Head of caudate nucleus (tissue), 42 donors: ENCODE results near the gene ZBED4.
A peak's percentile ranks its signal among the peaks of the same experiment; 100 is the strongest.
"Not testable (repeated sequence)": the region's sequence is repeated elsewhere in the genome, so short reads cannot be mapped to it uniquely, and the experiment has no call there.

Source experiments
- DNase-seq, 42 donors: peaks; one replicate each; pipeline versions ENCODE4 v3.0.0 to v3.0.0-alpha.2; 2020 to 2021; ENCODE audit warnings: mixed read lengths in 7 of 42
- intact Hi-C: fragments of 100-400 bp; cut with DNase I; formaldehyde crosslinking; loops from one replicate; pipeline ENCODE4 v1.15.0; 2022

ZBED4 gene

DNA sequence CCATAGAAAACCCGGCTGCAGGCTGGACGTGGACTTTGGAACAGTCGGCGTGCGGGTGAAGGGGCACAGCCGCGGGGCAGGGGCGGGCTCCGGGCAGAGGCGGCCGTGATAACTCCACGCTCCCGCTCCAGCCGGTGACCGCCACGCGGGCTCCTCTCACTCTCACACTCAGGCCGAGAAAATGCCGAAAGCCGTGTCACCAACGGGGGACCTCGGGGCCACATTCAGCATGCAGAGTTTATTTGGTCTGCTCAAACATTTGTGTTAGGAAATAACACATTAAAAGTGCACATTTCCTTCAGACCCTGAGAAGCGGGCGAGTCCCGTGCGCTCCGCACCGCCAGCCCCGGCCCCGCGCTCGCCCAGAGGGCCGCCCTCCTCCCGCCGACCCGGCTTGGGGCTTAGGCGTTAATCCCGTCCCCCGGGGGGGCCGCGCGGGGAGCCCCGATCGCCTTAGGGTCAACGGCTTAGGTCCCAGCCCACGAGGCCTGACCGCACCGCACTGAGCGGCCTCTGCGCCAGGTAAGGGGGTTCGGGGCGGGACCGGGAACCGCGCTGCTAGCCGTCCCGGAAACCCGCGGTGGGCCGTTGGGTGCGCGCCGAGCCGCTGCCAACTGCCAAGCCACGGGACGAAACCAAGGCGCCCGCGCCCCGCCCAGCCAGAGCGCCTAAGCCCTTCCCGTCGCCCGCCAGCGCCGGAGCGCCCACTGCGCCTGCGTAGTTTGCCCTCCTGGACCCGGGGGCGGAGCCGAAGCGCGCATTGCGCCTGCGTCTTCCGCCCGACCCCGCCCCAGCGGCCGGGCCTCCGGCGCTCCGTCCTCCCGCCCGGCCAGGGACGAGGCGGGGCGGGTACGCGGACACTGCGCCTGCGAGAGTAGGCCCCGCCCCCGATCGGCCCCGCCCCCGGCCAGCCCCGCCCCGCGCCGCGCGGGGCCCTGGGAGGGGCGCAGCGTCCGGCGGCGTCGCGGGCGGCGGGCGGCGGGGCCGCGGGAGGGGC is at the start of gene ZBED4:
Gene ZBED4 (plus strand): TSS at position 947 of the 997 bp plus-strand sequence. CDS start 29,819 bp downstream, outside the sequence.
- peak; percentile 81 to 98 (median 95) for DNase-seq
- intact Hi-C loops = loop anchor here (2.0 to 5.0 kb wide), 2 partner anchors 24 to 64 kb away; partner anchors contain the start of genes ALG12 and CRELD2

DNA sequence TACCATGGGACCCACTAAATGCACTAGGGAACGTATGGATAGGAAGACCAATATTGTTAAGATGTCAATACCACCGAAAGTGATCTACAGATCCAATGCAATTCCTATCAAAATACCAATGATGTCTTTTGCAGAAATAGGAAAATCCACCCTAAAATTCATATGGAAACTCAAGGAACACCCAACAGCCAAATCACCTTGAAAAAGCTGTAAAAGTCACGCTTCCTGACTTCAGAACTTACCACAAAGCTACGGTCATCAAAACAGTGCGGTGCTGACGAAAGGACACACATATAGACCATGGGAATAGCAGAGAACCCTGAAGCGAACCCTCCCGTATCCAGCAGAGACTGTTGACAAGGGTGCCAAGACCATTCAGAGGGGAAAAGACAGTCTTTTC is 46.5 kb upstream of the ZBED4 start:
- intact Hi-C loops = no loop called here
- no peak for DNase-seq

GRCh38 chr22:49807780-49808708 is 45.6 kb upstream of the ZBED4 start:
- DNase-seq = no peak
- intact Hi-C loops = no loop called here

GRCh38 chr22:49810363-49811019 is 43.2 kb upstream of the ZBED4 start:
- intact Hi-C loops = no loop called here

GRCh38 chr22:49811020-49811791 is 42.4 kb upstream of the ZBED4 start:
- no peak for DNase-seq
- intact Hi-C loops = no loop called here

More at GRCh38 chr22:49810363-49811019, 43.2 kb upstream of the ZBED4 start:
- no peak for DNase-seq

- intact Hi-C loops = no loop called here
- no peak for DNase-seq
These were observed 40.8 kb upstream of the ZBED4 start for GRCh38 chr22:49812838-49813237.

DNA sequence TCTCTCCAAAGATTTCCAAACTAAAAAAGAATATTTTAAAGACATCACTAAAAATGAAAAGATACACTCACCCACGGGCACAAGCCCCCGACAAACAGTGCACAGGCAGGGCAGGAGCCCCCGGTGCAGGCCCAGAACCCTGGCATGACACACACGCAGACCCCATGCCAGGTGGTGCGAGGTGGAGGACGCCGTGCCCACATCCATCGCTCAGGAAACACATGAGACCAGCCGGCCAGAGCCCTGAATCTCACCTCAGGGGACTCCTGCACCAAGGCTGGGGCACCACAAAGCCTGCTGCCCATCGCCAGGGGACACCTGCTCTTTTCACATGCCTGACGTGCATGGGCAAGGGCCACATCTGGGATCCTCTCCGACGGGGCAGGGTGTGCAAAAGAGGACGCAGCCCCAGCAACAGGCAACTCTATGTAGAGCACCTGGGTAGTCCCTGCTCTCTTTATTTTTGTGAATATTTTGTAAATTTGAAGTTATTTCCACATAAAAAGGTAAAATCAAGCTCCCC is 39.4 kb upstream of the ZBED4 start:
- no peak for DNase-seq
- intact Hi-C loops = no loop called here

DNA sequence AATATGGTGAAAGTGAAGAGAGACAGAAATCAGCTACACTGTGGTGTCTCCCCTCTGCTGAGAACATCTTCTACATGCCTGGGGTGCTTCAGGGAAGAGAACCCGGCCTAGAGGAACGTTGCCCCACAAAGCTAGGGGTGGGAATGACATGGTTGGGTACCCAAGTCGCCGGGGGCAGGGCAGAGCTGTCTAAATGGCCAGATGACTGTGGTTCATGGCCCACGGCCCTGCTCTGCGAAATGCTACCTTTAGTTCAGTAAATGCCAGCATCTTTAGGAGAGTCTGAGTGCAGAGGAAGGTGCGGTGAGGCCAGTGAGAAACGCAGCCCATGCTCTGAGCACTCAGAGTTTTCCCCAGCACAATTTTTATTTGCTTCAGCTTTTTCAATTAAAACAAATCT is 38.8 kb upstream of the ZBED4 start:
- intact Hi-C loops = no loop called here
- DNase-seq = no peak

DNA sequence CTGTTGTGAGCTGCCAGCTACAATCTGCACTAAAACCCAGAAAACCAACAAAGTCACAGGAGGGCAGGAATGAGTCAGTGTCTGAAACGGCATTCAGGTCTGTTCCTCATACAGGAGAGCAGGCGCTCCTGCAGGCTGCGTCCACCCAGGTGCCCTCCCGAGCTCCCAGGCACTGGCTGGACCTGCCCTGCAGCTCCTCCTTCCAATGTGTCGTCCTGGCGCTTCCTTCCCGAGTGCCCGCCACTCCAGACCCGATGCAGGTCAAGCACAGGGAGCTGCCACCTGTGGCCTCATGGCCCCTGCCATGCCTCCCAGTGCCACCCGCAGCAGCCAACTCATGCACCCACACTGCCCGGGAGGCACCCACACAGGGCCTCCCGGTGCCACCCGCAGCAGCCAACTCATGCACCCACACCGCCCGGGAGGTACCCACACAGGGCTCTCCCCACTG is 38.0 kb upstream of the ZBED4 start:
- DNase-seq = no peak
- intact Hi-C loops = no loop called here

DNA sequence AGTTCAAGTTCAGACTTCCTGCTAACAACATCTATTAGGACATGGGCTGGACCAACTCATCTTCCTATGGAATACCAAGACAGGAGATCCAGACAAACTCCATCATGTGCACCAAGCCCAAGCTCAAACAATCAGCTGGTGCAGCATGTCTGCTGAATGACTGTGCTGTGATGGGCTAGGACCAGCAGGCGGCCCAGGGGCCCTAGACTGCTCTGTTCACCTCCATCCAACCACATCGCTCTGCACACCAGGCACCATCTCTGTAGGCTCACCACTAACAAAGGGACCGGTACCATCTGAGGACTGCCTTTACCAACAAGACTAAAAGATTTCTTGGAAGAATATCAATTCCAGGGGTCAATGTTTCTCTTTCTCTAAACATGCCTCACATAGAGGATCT is 36.3 kb upstream of the ZBED4 start:
- intact Hi-C loops = no loop called here
- no peak for DNase-seq

- peak in 4 of 42 donors; percentile 12 to 57 (median 48) for DNase-seq
- intact Hi-C loops = no loop called here
These were observed 32.7 kb upstream of the ZBED4 start for GRCh38 chr22:49820984-49821383.

DNA sequence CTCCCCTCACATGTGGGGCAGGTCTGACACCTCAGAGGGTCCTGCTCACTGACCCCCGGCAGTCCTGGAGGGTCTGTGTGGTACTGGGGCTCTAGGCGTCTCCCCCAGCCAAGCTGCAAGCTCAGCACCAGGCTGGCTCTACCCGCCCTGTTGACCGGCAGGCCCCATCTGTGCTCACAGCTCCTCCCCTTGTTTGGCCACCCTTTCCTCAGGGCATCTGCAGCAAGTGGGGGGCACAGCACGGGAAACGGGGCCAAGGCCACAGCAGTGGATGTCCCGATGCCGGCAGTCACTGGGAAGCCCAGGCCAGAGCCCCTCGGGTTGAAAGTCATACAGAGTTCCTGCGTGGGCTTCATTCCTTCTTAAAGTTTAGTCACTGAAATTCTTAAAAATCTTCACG is 31.9 kb upstream of the ZBED4 start:
- DNase-seq, intact Hi-C loops: not testable (repeated sequence)

DNA sequence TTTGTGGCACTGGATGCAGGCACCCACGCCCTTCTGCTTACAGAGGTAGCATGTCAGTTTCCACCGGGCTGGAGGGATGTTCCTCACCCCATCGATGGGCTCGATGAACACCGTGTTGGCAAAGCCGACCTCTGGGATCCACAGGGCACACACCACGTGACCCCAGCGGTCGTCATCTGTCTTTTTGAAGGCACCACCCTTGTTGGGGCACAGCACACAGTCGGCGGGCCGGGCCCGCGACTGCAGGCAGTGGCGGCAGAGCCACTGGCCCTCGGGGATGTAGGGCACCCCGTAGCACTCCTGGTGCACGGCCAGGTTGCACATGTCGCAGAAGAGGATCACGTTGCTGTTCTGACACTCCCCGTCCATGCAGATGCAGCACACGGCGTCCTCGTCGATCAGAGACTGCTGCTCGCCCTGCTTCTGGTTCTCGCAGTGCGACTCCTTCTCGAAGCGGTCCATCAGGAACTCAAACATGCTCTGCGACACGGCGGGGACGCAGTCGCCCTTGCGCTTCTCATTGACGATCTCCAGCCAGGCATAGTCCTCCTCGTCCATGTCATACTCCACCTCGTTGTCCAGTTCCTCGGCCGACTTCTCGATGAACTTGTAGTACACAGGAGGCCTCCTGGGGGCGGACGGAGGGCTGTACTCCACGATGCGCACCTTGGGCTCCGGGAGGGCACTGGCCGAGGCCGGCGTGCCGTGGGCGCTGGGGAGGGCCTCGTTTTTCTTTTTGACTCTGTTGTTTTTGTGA is 30.2 kb upstream of the ZBED4 start:
- intact Hi-C loops = no loop called here
- DNase-seq = no peak

DNA sequence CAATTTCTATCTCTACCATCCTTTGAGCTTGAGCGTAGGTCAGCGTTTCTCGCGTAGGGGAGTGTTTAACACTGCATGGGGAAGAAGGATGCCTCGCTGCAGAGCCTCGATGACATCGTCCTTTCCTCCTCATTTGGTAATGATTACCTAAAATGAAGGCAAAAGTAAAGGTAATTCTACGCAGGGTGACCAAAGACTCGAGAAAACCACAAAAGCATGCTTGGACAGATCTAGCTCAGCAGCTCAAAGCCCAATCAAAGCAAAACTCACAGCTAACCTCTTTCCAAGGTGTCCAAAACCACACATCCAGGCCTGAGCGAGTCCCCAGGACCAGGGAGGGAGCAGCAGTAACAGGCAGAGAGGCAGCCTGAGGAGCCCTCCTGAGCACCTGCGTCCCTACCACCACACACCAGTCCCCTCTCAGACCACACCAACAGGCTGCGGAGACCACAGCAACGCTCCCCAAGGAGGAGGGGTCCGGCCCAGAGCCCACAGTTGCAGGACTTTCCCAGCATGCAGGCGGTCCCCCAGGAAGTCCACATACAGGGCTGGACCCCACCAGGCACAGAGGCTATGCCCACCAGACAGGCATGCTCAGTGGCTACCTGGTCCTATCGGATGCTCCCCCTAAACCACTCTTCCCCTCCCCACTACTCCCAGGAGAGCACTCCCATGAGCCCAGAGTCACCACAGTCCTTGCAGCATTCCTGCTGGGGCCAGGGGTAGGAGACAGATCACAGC is 29.3 kb upstream of the ZBED4 start:
- intact Hi-C loops = no loop called here
- no peak for DNase-seq

- no peak for DNase-seq
- intact Hi-C loops = no loop called here
These were observed 28.7 kb upstream of the ZBED4 start for GRCh38 chr22:49824936-49825335.

- intact Hi-C loops = no loop called here
These were observed 28.2 kb upstream of the ZBED4 start for GRCh38 chr22:49825436-49825835.

More at GRCh38 chr22:49825436-49825835, 28.2 kb upstream of the ZBED4 start:
- no peak for DNase-seq
